Neural cell (in vitro differentiated cells): ENCODE measurements around the gene PUM2. TPM values are rescaled to one million over a fixed set of nuclear protein-coding genes. Genes with fewer than 3 reads are reported as not detected.

Experiments used
- H2AFZ ChIP-seq: fragments of 200-600, 300-800 bp; sonication (generic), shearing (Covaris generic); 2 replicates; pipeline ENCODE4 v1.6.0; 2014; ENCODE audit warnings: low read depth, mild to moderate bottlenecking, antibody characterized with exemption, low read length, moderate library complexity
- H3F3A ChIP-seq: fragments of 200-600 bp; shearing (Covaris generic); 2 replicates; pipeline ENCODE4 v1.6.1; 2016; ENCODE audit warnings: mild to moderate bottlenecking, moderate library complexity, mixed read lengths, antibody characterized with exemption, low read length; ENCODE audit not compliant: insufficient read depth, poor library complexity, severe bottlenecking
- H3K27ac ChIP-seq: fragments of 200-600, 300-800 bp; sonication (generic), shearing (Covaris generic); 2 replicates; pipeline ENCODE4 v1.5.1; 2014; ENCODE audit warnings: mild to moderate bottlenecking, low read length, moderate library complexity
- H3K27me3 ChIP-seq: fragments of 300-800, 200-600 bp; sonication (generic), shearing (Covaris generic); 2 replicates; pipeline ENCODE4 v1.6.0; 2014; ENCODE audit warnings: mild to moderate bottlenecking, low read depth, low read length, moderate library complexity; ENCODE audit not compliant: insufficient read depth
- H3K36me3 ChIP-seq: fragments of 300-800, 200-600 bp; sonication (generic), shearing (Covaris generic); 2 replicates; pipeline ENCODE4 v1.5.1; 2014; ENCODE audit warnings: mild to moderate bottlenecking, antibody characterized with exemption, low read length, moderate library complexity; ENCODE audit not compliant: insufficient read depth
- H3K4me2 ChIP-seq: fragments of 300-800, 200-600 bp; sonication (generic), shearing (Covaris generic); 2 replicates; pipeline ENCODE4 v1.6.0; 2014; ENCODE audit warnings: mild to moderate bottlenecking, low read length
- H3K4me3 ChIP-seq: fragments of 300-800, 200-600 bp; sonication (generic), shearing (Covaris generic); 2 replicates; pipeline ENCODE4 v1.5.1; 2014; ENCODE audit warnings: mild to moderate bottlenecking, low read length, moderate library complexity
- H3K79me2 ChIP-seq: fragments of 200-600 bp; shearing (Covaris generic); replicated peaks from 2 replicates; pipeline ENCODE4 v1.6.0; 2014; ENCODE audit warnings: mild to moderate bottlenecking, low read length, moderate library complexity; ENCODE audit not compliant: insufficient read depth
- H3K9ac ChIP-seq: fragments of 300-800, 200-600 bp; sonication (generic), shearing (Covaris generic); 2 replicates; pipeline ENCODE4 v1.6.1; 2016; ENCODE audit warnings: mild to moderate bottlenecking, low read length, mixed read lengths
- H3K9me2 ChIP-seq: fragments of 200-600 bp; shearing (Covaris generic); 2 replicates; pipeline ENCODE4 v1.6.1; 2016; ENCODE audit warnings: mild to moderate bottlenecking, low read length, mixed read lengths; ENCODE audit not compliant: insufficient read depth
- H3K9me3 ChIP-seq: fragments of 200-600, 300-800 bp; sonication (generic), shearing (Covaris generic); 2 replicates; pipeline ENCODE4 v1.6.1; 2016; ENCODE audit warnings: mild to moderate bottlenecking, mixed run types, low read length, moderate library complexity, mixed read lengths
- H4K20me1 ChIP-seq: fragments of 200-600 bp; shearing (Covaris generic); 2 replicates; pipeline ENCODE4 v1.6.1; 2016; ENCODE audit warnings: mild to moderate bottlenecking, mixed run types; ENCODE audit not compliant: insufficient read depth
- CTCF ChIP-seq: fragments of 450-650 bp; IDR thresholded peaks from 2 replicates; pipeline ENCODE4 v1.5.1; 2014; ENCODE audit warnings: antibody characterized with exemption, mild to moderate bottlenecking, moderate library complexity; ENCODE audit not compliant: poor library complexity, severe bottlenecking
- EP300 ChIP-seq: fragments of 450-650 bp; conservative IDR thresholded peaks from 2 replicates; pipeline ENCODE4 v1.6.1; 2014; ENCODE audit warnings: antibody characterized with exemption, mild to moderate bottlenecking, moderate library complexity; ENCODE audit not compliant: poor library complexity, severe bottlenecking
- EZH2 ChIP-seq: fragments of 200-600, 300-800 bp; shearing (Covaris generic), sonication (generic); IDR thresholded peaks from 2 replicates; pipeline ENCODE4 v1.6.1; 2014; ENCODE audit warnings: antibody characterized with exemption, low read length, borderline replicate concordance, mild to moderate bottlenecking; ENCODE audit not compliant: insufficient read depth, poor library complexity, severe bottlenecking
- MXI1 ChIP-seq: fragments of 450-650 bp; conservative IDR thresholded peaks from 2 replicates; pipeline ENCODE4 v1.6.1; 2014; ENCODE audit warnings: antibody characterized with exemption, mild to moderate bottlenecking; ENCODE audit not compliant: poor library complexity, severe bottlenecking
- POLR2AphosphoS5 ChIP-seq: IDR thresholded peaks from 2 replicates; pipeline ENCODE4 v1.6.1; 2012
- RAD21 ChIP-seq: fragments of 450-650 bp; conservative IDR thresholded peaks from 2 replicates; pipeline ENCODE4 v1.6.1; 2014; ENCODE audit warnings: antibody characterized with exemption, mild to moderate bottlenecking, moderate library complexity
- REST ChIP-seq: IDR thresholded peaks from 2 replicates; pipeline ENCODE4 v1.6.1; 2012; ENCODE audit warnings: borderline replicate concordance
- SMC3 ChIP-seq: fragments of 450-650 bp; conservative IDR thresholded peaks from 2 replicates; pipeline ENCODE4 v1.6.1; 2014; ENCODE audit warnings: antibody characterized with exemption, mild to moderate bottlenecking, moderate library complexity; ENCODE audit not compliant: poor library complexity
- TAF1 ChIP-seq: IDR thresholded peaks from 2 replicates; pipeline ENCODE4 v1.6.1; 2012; ENCODE audit warnings: low read depth
- polyA plus RNA-seq: library from polyadenylated mRNA; depleted of rRNA; stranded (reverse); fragments of >200 nt; gene quantifications from 2 replicates; pipeline ENCODE4 v1.2.3, GENCODE V29; 2014

Gene PUM2
- polyA plus RNA-seq, 1 donor from 2014 or later = 37.0 TPM

- Histone ChIP-seq H2AFZ (no peak overlapping the region), H3K9me2 (no peaks in the 10 kb centered on the region), H3F3A (no peaks in the 10 kb centered on the region), H3K9me3 (no peaks in the 10 kb centered on the region), H3K9ac (no peak overlapping the region), H3K79me2 (no peaks in the 10 kb centered on the region), H3K36me3 (no peaks in the 10 kb centered on the region), H3K4me2 (no peak overlapping the region), H3K4me3 (no peak overlapping the region), H4K20me1 (no peaks in the 10 kb centered on the region), H3K27me3 (no peaks in the 10 kb centered on the region), H3K27ac (no peak overlapping the region)
- TF ChIP-seq CTCF (no peak), SMC3 (no peak), REST (no peak), EP300 (no peak), RAD21 (no peak)
Measured at GRCh38 chr2:20209373-20210109, 141.1 kb downstream of the PUM2 start.

DNA sequence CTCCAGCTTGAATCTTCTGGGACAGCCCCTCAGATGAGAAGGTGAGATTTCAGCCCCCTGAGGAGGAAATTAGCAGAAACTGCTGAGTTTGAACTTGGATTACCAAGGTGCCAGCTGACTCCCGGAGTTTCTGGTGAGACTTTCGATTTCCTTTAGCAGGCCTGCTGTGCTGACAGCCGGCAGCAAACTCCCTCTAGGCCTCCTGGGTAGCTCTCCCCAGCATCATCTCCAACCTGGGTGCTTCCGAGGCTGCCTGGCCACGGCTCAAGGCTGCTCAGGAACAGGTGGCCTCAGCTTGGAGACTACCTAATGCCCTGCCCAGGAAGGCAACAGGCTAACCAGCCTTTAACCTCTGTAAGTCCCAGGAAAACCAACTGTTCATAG, 142.2 kb downstream of the PUM2 start:
- Histone ChIP-seq H3K9me3 (no peaks in the 10 kb centered on the region), H3K9me2 (no peaks in the 10 kb centered on the region), H3F3A (no peaks in the 10 kb centered on the region), H3K27me3 (no peaks in the 10 kb centered on the region), H3K4me2 (no peak overlapping the region), H3K4me3 (no peak overlapping the region), H3K9ac (no peak overlapping the region), H3K27ac (no peak overlapping the region), H2AFZ (no peak overlapping the region), H3K79me2 (no peaks in the 10 kb centered on the region), H4K20me1 (no peaks in the 10 kb centered on the region), H3K36me3 (no peaks in the 10 kb centered on the region)
- TF ChIP-seq POLR2AphosphoS5 (no peak), MXI1 (no peak), RAD21 (no peak), SMC3 (no peak), REST (no peak), TAF1 (no peak), EZH2 (no peak), EP300 (no peak), CTCF (no peak)
